ENCODE measurements around the gene FSIP2.

DNA sequence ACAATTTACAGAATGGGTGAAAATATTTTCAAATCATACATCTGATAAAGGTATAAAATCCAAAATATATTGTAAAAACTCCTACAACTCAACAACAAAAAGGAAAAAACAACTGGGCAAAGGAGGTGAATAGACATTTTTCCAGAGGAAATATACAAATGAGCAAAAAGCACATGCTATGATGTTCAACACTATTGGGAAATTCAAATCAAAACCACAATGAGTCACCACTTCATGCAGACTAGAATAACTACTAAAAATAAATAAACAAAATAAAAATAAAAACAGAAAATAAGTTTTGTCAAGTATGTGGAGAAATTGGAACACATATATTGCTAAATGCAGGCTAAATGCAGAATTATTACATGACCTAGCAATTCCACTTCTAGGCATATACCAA, 120.9 kb downstream of the FSIP2 start:
- TF ChIP-seq, protein P1, sequence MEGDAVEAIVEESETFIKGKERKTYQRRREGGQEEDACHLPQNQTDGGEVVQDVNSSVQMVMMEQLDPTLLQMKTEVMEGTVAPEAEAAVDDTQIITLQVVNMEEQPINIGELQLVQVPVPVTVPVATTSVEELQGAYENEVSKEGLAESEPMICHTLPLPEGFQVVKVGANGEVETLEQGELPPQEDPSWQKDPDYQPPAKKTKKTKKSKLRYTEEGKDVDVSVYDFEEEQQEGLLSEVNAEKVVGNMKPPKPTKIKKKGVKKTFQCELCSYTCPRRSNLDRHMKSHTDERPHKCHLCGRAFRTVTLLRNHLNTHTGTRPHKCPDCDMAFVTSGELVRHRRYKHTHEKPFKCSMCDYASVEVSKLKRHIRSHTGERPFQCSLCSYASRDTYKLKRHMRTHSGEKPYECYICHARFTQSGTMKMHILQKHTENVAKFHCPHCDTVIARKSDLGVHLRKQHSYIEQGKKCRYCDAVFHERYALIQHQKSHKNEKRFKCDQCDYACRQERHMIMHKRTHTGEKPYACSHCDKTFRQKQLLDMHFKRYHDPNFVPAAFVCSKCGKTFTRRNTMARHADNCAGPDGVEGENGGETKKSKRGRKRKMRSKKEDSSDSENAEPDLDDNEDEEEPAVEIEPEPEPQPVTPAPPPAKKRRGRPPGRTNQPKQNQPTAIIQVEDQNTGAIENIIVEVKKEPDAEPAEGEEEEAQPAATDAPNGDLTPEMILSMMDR (IDR thresholded peaks at IDR 0.05; ENCODE audit: poor library complexity): no peak
- no peak for TF ChIP-seq EZH2phosphoT487 (IDR thresholded peaks at IDR 0.05; ENCODE audit: low read depth, severe bottlenecking, unreplicated experiment)
